HFF-Myc (cell line): ENCODE data around the gene CLSTN1.

Experiments used
- DNase-seq: peaks from one replicate; pipeline ENCODE4 v3.0.0-alpha.2; 2011; ENCODE audit warnings: low read depth; ENCODE audit errors: extremely low read depth
- H3K4me3 ChIP-seq: replicated peaks from 2 replicates; pipeline ENCODE4 v1.5.1; 2011; ENCODE audit warnings: low read depth, mild to moderate bottlenecking, control low read depth, low read length
- CTCF ChIP-seq: IDR thresholded peaks from 2 replicates; pipeline ENCODE4 v1.5.1; 2012; ENCODE audit warnings: mild to moderate bottlenecking, low read depth, low read length, control low read depth; ENCODE audit errors: missing control alignments

Gene CLSTN1

DNA sequence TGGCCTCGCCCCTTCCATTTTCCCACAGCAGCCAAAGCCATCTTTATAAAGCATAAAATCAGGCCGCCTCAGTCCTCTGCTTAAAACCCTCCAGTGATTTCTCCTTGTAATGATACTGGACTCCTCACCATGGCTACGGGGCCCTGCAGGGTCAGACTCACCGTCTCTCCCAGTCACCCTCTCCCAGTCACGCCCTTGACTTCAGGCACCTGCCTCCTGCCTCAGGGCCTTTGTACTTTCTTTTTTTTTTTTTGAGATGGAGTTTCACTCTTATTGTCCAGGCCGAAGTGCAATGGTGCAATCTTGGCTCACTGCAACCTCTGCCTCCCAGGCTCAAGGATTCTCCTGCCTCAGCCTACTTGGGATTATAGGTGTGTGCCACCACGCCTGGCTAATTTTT lies 124.4 kb downstream of the CLSTN1 start:
- no peak overlapping the region for H3K4me3 ChIP-seq
- no peak for TF ChIP-seq CTCF
- no peak for DNase-seq

DNA sequence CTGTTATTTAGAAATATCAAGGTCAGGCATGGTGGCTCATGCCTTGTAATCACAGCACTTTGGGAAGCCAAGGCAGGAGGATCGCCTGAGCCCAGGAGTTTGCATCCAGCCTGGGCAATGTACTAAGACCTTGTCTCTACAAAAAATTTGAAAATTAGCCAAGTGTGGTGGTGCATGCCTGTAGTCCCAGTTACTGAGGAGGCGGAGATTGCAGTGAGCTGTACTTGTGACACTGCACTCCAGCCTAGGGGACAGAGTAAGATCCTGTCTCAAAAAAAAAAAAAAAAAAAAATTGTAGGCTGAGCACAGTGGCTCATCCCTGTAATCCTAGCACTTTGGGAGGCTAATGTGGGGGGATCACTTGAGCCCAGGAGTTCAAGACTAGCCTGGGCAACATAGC lies 127.0 kb downstream of the CLSTN1 start:
- DNase-seq, result no peak
- H3K4me3 ChIP-seq, result no peak overlapping the region
- no peak for TF ChIP-seq CTCF

GRCh38 chr1:9691691-9692090 lies 132.1 kb downstream of the CLSTN1 start:
- no peak for DNase-seq
- no peak for TF ChIP-seq CTCF
- H3K4me3 ChIP-seq, result no peak overlapping the region

DNA sequence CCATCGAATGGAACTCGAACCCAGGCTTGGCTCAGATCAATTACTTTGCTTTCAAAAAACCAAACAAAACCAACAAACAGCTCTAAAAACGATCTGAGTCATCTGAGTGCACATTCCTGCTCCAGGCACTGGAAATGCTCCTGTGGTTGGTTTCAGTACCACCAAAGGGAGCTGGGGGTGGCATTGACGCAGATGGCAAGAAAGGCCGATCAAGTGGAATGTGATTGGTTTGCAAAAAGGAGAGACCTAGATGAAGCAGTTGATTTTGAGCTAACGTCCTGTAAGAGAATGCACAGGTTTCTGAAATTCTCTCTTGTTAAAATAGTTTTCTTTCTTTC lies 132.7 kb downstream of the CLSTN1 start:
- TF ChIP-seq CTCF, result no peak
- DNase-seq, result no peak

DNA sequence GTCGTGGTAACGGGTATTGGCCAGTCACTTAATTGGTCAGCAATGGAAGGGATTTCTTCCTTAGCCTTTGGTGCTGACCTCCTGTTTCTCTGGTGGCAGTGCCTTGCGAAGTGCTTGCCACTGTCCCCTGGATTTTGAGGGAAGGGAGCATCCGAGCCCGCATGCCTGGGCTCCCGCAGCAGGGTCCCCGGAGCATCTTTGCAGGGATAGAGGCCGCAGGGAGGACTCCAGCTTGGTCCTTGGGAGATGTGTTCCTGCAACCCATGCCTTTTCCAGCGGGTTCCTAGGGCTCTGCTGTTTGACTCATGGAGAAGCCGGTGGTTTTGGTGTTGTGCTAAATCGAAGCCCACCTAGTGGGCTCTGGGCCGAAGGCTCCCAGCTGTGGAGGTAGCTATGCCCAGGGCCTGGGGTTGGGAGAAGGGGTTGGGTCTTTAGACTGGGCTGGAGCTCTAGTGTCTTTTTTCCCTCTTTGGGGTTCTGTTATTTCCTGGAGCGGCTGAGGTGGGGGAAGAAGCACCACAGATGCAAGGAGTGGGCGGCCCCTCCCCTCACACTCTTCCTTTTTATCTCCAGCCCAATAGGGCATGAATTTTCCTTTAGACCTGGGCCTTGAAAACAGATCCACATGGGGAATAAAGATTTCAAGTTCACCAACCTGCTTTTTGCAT lies 133.2 kb downstream of the CLSTN1 start:
- no peak for TF ChIP-seq CTCF
- H3K4me3 ChIP-seq, result peak overlapping the region; percentile 55
- DNase-seq, result no peak

More for the DNA sequence above, 132.7 kb downstream of the CLSTN1 start:
- no peak overlapping the region; the same call in 1 of the 2 replicates for H3K4me3 ChIP-seq

- no peak for DNase-seq
- TF ChIP-seq CTCF, result no peak
- peak overlapping the region; percentile 55 for H3K4me3 ChIP-seq
Observed at GRCh38 chr1:9689971-9690381, 133.8 kb downstream of the CLSTN1 start.
